GM18951 (cell line): ENCODE results near the gene RARS2.
"Not testable (repeated sequence)": the region's sequence is repeated elsewhere in the genome, so short reads cannot be mapped to it uniquely, and the experiment has no call there.

Source experiments
- POLR2A ChIP-seq: IDR thresholded peaks from 4 replicates; pipeline ENCODE4 v1.6.1; 2011; ENCODE audit warnings: mild to moderate bottlenecking; ENCODE audit not compliant: insufficient read length, insufficient read depth; ENCODE audit errors: extremely low read depth
- in situ Hi-C: fragments of 300-500 bp; cut with MboI; formaldehyde crosslinking; loops from one replicate; pipeline ENCODE4 v1.12.0; 2022; ENCODE audit warnings: low sequenced_read_pairs, mixed read lengths, inconsistent platforms; ENCODE audit not compliant: unreplicated experiment

RARS2 gene, protein sequence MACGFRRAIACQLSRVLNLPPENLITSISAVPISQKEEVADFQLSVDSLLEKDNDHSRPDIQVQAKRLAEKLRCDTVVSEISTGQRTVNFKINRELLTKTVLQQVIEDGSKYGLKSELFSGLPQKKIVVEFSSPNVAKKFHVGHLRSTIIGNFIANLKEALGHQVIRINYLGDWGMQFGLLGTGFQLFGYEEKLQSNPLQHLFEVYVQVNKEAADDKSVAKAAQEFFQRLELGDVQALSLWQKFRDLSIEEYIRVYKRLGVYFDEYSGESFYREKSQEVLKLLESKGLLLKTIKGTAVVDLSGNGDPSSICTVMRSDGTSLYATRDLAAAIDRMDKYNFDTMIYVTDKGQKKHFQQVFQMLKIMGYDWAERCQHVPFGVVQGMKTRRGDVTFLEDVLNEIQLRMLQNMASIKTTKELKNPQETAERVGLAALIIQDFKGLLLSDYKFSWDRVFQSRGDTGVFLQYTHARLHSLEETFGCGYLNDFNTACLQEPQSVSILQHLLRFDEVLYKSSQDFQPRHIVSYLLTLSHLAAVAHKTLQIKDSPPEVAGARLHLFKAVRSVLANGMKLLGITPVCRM

DNA sequence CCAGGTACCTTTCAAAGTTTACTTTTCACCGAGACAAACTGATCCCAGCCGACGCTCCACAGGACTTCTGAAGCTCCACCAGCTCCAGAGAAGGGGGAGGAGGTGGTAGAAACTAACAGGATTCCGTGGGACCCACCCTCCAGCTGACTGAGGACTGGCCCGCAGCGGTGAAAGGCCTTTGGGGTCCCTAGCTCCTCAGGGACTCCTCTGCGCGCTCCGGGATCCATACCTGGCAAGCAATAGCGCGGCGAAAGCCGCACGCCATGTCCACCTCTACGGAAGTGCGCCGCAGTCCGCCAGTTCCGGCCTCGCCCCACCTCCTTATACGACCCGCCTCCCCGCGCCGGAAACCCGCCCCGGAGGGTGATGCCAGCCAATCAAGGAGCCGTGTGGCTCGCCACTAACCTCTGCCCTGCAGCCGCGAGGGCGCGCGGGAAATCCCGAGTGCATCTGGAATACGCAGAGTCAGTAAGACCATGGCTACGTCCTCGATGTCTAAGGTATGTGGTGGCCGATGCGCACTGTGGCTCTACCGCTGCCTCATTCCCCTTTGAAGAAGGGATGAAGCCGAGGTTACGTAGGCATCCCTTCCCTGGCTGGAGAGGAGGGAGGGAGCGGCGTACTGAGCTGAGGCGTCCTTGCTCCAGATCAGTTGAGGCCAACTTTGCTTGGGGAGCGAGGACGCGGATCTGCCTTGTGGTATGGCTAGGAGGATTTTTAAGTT, at the start of gene RARS2, which contains the start of gene ORC3:
Gene RARS2, minus strand, starts transcription at position 295 of the 724 bp plus-strand sequence. Its CDS starts 30 bp downstream, at position 265.
Gene ORC3, plus strand, starts transcription at position 443 of the 724 bp plus-strand sequence. Its CDS starts 34 bp downstream, at position 477.
- in situ Hi-C loops, result no loop called here
- TF ChIP-seq POLR2A, result peak; percentile 91

DNA sequence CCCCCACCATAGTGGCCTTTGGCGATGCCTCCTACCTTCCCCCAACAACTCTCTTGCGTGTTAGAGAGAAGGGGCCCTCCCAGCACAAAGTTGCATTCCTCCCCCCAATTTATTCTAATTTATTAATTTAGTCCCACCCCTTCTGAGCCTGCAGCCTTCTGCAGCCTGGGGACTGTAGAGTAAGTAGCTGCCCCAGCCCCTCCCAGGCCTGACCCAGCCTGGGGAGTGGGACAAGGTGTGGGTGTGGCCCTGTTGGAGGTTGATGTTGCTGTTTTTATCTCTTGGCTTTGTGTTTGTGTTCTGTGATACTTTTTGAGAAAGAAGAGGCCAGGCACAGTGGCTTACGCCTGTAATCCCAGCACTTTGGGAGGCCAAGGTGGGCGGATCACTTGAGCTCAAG, 49.6 kb upstream of the RARS2 start:
- in situ Hi-C loops, result no loop called here

DNA sequence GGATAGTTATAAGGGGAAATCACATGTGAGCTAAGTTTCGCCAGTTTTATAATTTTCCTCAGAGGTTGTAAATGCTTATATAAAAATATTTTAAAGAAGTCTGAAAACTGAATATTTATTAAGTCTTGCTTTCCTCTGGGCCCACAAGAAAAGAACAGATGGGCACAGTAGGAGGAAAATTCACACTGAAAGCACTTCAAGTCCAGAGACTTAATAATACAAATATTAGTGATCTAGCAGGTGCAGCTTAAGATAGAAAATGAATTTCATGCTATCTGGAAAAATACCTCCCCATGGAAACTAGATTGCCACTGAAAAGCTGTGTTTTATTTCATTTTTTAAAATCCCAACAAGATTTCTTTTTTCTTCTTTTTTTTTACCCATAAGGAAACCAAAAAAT, 47.3 kb upstream of the RARS2 start:
- in situ Hi-C loops, result no loop called here
- no peak for TF ChIP-seq POLR2A

More for the DNA sequence above, 49.6 kb upstream of the RARS2 start:
- no peak for TF ChIP-seq POLR2A

DNA sequence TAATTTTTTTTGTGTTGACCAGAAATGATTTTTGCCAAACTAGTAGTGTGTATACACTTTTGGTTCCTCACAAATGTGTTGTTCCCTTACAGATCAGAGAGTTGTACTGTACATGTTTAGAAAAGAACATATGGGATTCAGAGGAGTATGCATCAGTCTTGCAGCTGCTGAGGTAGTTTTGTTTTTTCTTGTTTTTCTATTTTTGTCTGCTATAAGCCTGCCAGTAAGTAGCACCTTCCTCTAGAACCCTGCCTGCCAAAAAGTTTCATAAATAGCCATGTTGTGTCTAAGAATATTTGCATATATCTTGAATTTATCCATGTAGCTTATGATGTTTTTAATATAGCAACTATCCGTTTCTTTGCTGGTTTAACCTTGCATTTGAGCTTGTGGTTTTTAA, 46.5 kb upstream of the RARS2 start:
- TF ChIP-seq POLR2A, result no peak
- in situ Hi-C loops, result no loop called here

DNA sequence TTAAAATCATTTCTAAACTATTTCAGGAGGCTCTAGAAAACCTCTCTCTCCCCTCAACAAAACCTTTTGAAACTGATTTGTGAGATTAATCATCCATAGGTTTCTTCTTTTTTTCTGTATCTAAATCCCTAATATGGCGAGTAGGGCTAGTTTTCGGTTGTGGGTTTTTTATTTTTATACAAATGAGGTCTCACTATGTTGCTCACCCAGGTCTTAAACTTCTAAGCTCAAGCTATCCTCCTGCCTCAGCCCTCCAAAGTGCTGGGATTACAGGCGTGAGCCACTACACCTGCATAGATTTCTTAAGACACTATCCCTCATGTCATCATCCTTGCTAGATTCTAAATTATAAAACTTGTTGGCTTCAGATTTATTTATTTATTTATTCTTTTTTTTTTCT, 44.1 kb upstream of the RARS2 start:
- no peak for TF ChIP-seq POLR2A
- in situ Hi-C loops, result no loop called here

DNA sequence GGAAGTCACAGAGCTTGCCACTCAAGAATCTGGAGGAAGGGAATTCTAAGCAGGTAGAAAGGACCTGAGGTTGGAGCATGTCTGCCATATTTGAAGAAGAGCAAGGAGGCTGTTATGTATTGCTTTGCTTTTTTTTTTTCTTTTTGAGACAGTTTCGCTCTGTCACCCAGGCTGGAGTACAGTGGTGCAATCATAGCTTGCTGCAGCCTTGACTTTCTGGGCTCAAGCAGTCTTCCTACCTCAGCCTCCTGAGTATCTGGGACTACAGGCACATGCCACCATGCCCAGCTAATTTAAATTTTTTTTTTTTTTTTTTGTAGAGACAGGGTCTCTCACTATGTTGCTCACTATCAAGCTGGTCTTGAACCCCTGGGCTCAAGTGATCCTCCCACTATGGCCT, 41.0 kb upstream of the RARS2 start:
- in situ Hi-C loops, result no loop called here
- TF ChIP-seq POLR2A, result no peak

DNA sequence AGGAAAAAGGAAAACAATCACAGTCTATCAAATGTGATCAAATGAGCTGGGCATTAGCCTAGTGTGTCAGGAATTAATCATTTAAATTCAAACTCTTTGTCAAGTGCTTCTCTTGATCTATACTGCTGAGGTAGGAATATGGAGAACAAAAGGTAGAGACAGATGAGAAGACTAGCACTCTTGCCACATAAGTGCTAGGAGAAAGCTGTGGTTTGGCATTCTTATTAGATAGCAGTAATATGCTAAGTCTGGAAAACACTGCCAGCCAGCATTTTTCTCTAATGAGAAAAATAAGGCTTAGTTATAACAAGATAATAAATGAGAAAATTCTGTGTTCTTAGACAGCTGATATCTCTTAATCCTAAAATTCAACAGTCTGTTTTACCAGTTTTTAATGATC, 39.1 kb upstream of the RARS2 start:
- in situ Hi-C loops, result no loop called here
- TF ChIP-seq POLR2A, result no peak

DNA sequence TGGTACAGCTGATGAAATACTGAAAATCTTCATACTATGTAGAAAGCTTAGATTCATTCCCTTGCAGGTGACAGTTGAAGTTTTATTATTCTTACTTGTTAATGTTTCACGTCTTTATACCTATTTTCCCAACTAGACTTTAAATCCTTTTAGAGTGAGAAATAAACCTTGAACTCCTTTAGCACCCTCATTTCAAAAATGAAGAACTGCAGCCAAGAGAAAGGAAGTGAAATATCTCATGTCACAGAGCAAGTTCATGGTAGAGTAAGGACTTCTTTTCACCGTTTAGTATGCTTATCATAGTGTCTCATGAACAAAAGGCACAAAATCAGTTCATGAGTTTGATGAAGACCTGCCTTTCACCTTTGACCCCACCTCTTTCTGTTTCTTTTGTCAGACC, 38.6 kb upstream of the RARS2 start:
- no peak for TF ChIP-seq POLR2A
- in situ Hi-C loops, result no loop called here

DNA sequence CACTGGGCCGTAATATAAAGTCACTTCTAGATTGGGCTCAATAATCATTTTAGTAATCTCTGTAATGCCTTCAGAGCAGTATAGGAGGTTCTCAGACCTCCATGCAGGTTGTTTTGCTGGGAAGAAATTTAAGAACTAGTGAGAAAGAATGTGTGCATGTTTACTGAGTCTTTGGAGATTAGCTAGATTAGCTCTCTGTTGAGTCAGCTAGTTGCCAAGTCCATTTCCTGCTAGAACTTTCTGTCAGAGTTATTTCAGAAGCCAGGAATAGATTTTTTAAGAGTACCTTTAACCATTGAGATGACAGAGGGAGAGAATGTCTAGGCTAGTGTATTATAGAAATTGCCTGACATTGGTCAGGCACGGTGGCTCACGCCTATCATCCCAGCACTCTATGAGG, 33.5 kb upstream of the RARS2 start:
- in situ Hi-C loops, result no loop called here
- no peak for TF ChIP-seq POLR2A

DNA sequence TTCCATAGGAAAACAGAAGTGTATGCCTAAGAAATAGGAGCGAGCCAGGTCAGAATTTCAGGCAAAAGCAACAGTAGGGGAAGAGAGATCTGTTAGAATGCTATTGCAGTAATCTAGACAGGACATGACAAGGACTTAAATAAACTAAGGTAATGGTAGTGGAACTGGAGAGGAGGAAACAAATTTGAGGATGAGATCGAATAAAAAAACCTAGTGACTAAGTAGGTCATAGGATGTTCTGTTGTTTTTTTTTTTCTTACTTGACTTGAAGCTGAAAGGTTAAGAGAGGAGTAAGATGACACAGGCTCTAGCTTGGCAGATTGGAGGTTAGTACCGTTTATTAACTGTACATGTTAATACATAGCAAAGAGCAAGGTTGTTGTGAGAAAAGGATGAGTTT, 28.7 kb upstream of the RARS2 start:
- in situ Hi-C loops, result no loop called here
- TF ChIP-seq POLR2A, result no peak

DNA sequence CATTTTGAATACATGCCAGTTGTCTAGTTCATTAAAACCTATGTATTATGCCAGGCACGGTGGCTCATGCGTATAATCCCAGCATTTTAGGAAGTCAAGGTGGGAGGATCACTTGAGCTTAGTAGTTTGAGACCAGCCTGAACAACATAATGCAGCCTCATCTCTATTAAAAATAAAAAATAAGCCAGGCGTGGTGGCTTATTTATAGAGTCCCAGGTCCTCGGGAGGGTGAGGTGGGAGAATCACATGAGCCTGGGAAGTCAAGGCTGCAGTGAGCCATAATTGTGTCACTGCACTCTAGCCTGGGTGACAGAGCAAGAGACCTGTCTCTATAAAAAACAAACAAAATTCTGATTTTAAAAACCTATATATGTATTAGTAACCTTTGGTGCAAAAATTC, 27.6 kb upstream of the RARS2 start:
- no peak for TF ChIP-seq POLR2A
- in situ Hi-C loops, result no loop called here

DNA sequence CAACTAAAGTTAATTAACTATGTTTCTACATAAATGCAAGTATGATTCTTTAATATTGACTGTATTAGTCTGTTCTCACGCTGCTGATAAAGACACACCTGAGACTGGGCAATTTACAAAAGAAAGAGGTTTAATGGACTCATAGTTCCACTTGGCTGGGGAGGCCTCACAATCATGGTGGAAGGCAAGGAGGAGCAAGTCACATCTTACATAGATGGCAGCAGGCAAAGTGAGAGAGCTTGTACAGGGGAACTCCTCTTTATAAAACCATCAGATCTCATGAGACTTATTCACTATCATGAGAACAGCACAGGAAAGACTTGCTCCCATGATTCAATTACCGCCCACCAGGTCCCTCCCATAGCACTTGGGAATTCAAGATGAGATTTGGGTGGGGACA, 23.2 kb upstream of the RARS2 start:
- in situ Hi-C loops, result not testable (repeated sequence)

DNA sequence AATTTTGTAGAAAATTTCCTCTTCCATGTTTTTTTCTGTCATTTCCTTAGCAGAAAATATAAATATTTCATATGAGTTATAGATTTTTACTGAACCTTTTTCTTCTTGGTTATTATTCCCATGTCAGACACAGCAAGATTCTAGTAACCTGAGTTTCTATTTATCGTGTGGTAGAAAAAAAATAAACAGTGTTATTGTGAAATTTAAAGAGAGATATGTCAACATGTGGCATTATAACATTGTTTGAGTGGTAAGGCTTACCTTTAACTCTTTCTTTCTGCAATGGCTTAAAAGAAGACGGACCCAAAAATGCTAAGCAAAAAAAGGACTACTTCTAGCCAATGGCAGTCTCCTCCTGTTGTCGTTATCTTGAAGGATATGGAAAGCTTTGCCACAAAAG, 19.0 kb upstream of the RARS2 start:
- in situ Hi-C loops, result no loop called here
- TF ChIP-seq POLR2A, result no peak

DNA sequence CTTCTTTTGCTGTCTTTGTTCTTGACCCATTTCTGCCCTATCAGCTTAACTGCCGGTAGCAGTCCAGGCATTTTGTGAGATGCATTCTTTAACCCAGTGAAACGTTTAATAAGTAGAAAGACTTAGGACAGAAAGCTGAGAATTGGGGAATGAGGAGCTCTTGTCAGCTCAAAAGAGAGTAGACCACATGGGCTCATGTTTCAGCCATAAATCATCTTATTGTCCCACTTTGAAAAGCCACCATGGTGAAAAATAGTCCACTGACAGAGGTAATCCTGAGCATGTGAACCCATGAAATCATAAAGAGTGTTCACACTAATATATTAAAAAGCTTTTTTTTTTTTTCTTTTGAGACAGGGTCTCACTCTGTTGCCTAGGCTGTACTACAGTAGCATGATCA, 16.4 kb upstream of the RARS2 start:
- TF ChIP-seq POLR2A, result no peak
- in situ Hi-C loops, result no loop called here

DNA sequence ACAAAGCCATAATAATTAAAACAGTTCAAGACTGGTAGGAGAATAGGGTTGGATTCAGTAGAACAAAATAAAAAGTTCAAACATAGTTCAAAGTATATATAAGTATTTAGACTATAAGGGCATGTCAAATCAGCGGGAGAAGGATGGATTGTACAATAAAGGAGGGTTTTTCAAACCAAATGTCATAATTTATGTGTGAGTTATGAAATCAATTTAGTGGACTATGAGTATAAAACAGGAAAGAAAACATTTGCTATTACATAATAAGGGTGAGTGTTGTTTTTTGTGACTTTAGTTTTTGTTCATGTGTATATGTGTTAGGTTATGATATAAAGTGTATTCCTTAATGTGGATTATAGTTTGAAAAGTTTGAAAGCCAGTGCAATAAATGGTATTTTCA, 10.8 kb upstream of the RARS2 start:
- in situ Hi-C loops, result no loop called here
- no peak for TF ChIP-seq POLR2A
